ENCODE measurements around the gene NPR3. TPM values are rescaled to one million over a fixed set of nuclear protein-coding genes. Genes with fewer than 3 reads are reported as not detected.

NPR3 gene
- polyA plus RNA-seq, 1 donor (not counting 4 experiments of a cell fraction or from before 2014, with no cell fraction given): 0.12 TPM

DNA sequence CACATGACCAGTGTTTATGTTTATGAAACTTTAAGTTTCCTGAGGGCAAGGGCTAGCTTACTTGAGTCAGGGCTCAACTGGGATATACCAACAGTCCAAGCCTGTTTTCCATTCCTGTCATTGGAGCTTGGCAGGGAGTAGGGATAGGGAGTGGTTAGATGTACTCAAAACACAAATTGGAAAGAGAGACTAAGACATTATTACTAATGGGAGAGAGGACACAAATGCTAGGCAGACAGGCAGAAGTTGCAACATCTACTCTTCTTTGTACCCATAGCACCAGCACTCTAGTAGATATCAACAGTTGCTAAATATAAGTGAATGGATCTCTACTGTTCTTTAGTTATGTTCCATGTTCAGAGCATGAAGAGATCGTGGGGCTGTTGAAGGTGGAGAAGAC lies 62.8 kb downstream of the NPR3 start:
- no peak overlapping the region for H3K9ac ChIP-seq (ENCODE audit: control insufficient read depth, extremely low read depth, insufficient read depth, low read length)
- no peak overlapping the region for H3K4me2 ChIP-seq (ENCODE audit: control insufficient read depth, extremely low read depth, insufficient read depth, low read depth, low read length)
- H3K4me1 ChIP-seq (ENCODE audit: control insufficient read depth, extremely low read depth, insufficient read depth, low read length): no peaks in the 10 kb centered on the region
- H3K9me1 ChIP-seq (ENCODE audit: control insufficient read depth, extremely low read depth, insufficient read depth, low read length): no peaks in the 10 kb centered on the region
- peaks cover 3% of the 10 kb centered on the region for H3K9me3 ChIP-seq (ENCODE audit: control insufficient read depth, low read depth, low read length)
- no peak for DNase-seq (ENCODE audit: low read depth, low spot score)
- H3K4me3 ChIP-seq (ENCODE audit: control insufficient read depth in 2 of 3, extremely low read depth in 1 of 3, insufficient read depth in 2 of 3, low read depth in 1 of 3, low read length in 3 of 3): no peak overlapping the region
- H3K79me2 ChIP-seq (ENCODE audit: control insufficient read depth, insufficient read depth, low read length): no peaks in the 10 kb centered on the region
- H4K20me1 ChIP-seq (ENCODE audit: control insufficient read depth, extremely low read depth, insufficient read depth, low read length): no peaks in the 10 kb centered on the region
- no peak for FAIRE-seq
- no peak overlapping the region for H2AFZ ChIP-seq (ENCODE audit: control insufficient read depth, low read length)
- dilution Hi-C loops (cut with MboI; ENCODE audit: extremely low pct_ligation_motif_present, low sequenced_read_pairs): no loop called here
- no peaks in the 10 kb centered on the region for H3K36me3 ChIP-seq (ENCODE audit: control insufficient read depth in 2 of 2, extremely low read depth in 1 of 2, insufficient read depth in 2 of 2, low read length in 2 of 2)
- H3K27ac ChIP-seq (ENCODE audit: control insufficient read depth, insufficient read depth, low read length): no peak overlapping the region
- no peaks in the 10 kb centered on the region for H3K27me3 ChIP-seq (ENCODE audit: control insufficient read depth, extremely low read depth, insufficient read depth, low read length)
- TF ChIP-seq EZH2 (IDR thresholded peaks at IDR 0.05; ENCODE audit: low read length): no peak
- TF ChIP-seq, protein P1, sequence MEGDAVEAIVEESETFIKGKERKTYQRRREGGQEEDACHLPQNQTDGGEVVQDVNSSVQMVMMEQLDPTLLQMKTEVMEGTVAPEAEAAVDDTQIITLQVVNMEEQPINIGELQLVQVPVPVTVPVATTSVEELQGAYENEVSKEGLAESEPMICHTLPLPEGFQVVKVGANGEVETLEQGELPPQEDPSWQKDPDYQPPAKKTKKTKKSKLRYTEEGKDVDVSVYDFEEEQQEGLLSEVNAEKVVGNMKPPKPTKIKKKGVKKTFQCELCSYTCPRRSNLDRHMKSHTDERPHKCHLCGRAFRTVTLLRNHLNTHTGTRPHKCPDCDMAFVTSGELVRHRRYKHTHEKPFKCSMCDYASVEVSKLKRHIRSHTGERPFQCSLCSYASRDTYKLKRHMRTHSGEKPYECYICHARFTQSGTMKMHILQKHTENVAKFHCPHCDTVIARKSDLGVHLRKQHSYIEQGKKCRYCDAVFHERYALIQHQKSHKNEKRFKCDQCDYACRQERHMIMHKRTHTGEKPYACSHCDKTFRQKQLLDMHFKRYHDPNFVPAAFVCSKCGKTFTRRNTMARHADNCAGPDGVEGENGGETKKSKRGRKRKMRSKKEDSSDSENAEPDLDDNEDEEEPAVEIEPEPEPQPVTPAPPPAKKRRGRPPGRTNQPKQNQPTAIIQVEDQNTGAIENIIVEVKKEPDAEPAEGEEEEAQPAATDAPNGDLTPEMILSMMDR (optimal IDR thresholded peaks at IDR 0.05 in 1 of 3, IDR thresholded peaks at IDR 0.05 in 1 of 3, conservative IDR thresholded peaks at IDR 0.05 in 1 of 3; ENCODE audit: extremely low read depth in 1 of 3, insufficient read depth in 2 of 3, low read length in 3 of 3): no peak

DNA sequence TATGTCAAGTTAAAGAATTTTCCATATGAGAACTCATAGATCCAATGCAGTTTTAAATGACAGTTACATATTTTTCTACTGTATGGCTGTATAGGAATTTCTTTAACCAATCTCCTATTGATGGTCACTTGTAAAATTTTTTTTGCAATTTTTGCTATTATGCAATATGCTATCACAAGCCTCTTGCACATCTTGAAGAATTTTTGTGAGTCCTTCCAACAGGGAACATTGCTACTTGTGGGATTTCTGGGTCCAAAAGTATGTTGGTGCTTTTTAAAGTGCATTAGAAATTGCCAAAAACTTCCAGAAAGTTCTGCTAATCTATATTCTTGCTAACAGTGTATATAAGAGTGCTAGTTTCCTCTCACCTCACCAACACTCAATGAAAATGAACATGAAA lies 65.1 kb downstream of the NPR3 start:
- no peak for FAIRE-seq
- TF ChIP-seq, protein P1 (optimal IDR thresholded peaks at IDR 0.05 in 1 of 3, IDR thresholded peaks at IDR 0.05 in 1 of 3, conservative IDR thresholded peaks at IDR 0.05 in 1 of 3; ENCODE audit: extremely low read depth in 1 of 3, insufficient read depth in 2 of 3, low read length in 3 of 3): no peak
- no peak for TF ChIP-seq EZH2 (IDR thresholded peaks at IDR 0.05; ENCODE audit: low read length)
- dilution Hi-C loops (cut with MboI; ENCODE audit: extremely low pct_ligation_motif_present, low sequenced_read_pairs): no loop called here

More for the DNA sequence above, 65.1 kb downstream of the NPR3 start:
- H3K36me3 ChIP-seq (ENCODE audit: control insufficient read depth in 2 of 2, extremely low read depth in 1 of 2, insufficient read depth in 2 of 2, low read length in 2 of 2): no peaks in the 10 kb centered on the region
- H2AFZ ChIP-seq (ENCODE audit: control insufficient read depth, low read length): no peak overlapping the region
- no peaks in the 10 kb centered on the region for H4K20me1 ChIP-seq (ENCODE audit: control insufficient read depth, extremely low read depth, insufficient read depth, low read length)
- H3K27ac ChIP-seq (ENCODE audit: control insufficient read depth, insufficient read depth, low read length): no peak overlapping the region
- H3K9me3 ChIP-seq (ENCODE audit: control insufficient read depth, low read depth, low read length): peaks cover 3% of the 10 kb centered on the region
- H3K9me1 ChIP-seq (ENCODE audit: control insufficient read depth, extremely low read depth, insufficient read depth, low read length): no peaks in the 10 kb centered on the region
- no peak overlapping the region for H3K9ac ChIP-seq (ENCODE audit: control insufficient read depth, extremely low read depth, insufficient read depth, low read length)
- no peaks in the 10 kb centered on the region for H3K79me2 ChIP-seq (ENCODE audit: control insufficient read depth, insufficient read depth, low read length)
- no peaks in the 10 kb centered on the region for H3K27me3 ChIP-seq (ENCODE audit: control insufficient read depth, extremely low read depth, insufficient read depth, low read length)
- no peaks in the 10 kb centered on the region for H3K4me1 ChIP-seq (ENCODE audit: control insufficient read depth, extremely low read depth, insufficient read depth, low read length)
- H3K4me3 ChIP-seq (ENCODE audit: control insufficient read depth in 2 of 3, extremely low read depth in 1 of 3, insufficient read depth in 2 of 3, low read depth in 1 of 3, low read length in 3 of 3): no peak overlapping the region
- no peak for DNase-seq (ENCODE audit: low read depth, low spot score)
- H3K4me2 ChIP-seq (ENCODE audit: control insufficient read depth, extremely low read depth, insufficient read depth, low read depth, low read length): no peak overlapping the region

Data from keratinocyte (primary cell).